AG09309 (cell line): ENCODE results near the gene APBA1.

Source experiments
- DNase-seq: peaks from one replicate; pipeline ENCODE4 v3.0.0-alpha.2; 2010; ENCODE audit warnings: low read depth
- H3K4me3 ChIP-seq: 2 replicates; pipeline ENCODE4 v1.5.1; 2011; ENCODE audit warnings: mild to moderate bottlenecking, low read depth, low read length, moderate library complexity; ENCODE audit not compliant: control insufficient read depth
- CTCF ChIP-seq: IDR thresholded peaks from 2 replicates; pipeline ENCODE4 v1.5.1; 2011; ENCODE audit warnings: mild to moderate bottlenecking, low read depth, low read length, inconsistent platforms; ENCODE audit not compliant: insufficient read depth, control insufficient read depth; ENCODE audit errors: missing control alignments

The APBA1 gene

GRCh38 chr9:69697475-69697874 lies 25.3 kb upstream of the APBA1 start:
- no peak for TF ChIP-seq CTCF
- DNase-seq: no peak

GRCh38 chr9:69696802-69697201 lies 24.6 kb upstream of the APBA1 start:
- no peak for DNase-seq
- no peak for TF ChIP-seq CTCF
- no peak overlapping the region for H3K4me3 ChIP-seq

More at GRCh38 chr9:69697475-69697874, 25.3 kb upstream of the APBA1 start:
- no peak overlapping the region for H3K4me3 ChIP-seq

DNA sequence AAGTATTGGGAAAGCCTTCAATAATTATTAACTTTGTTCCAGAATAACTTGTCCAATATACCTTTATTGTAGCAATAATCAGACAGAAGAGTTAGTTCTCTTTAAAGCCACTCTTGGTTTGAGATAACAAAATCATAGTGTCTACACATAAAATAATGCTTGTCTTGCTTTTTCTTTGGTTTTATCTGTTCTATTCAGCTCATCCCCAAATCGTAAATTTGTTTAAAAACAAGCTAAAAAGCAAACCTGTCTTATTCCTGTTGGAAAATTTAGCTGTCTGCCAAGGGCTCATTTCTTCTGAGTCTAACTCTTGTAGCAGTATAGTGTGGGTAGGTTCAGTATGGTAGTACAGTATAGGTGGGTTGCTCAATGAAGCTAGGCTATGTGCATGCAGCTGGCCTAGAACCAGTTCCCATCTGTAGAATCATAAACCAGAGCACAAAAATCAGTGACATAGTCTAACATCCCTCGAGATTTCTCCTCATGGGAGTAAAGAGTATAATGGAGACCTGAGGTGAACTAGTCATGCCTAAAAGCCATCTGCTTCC lies 17.9 kb upstream of the APBA1 start:
- no peak overlapping the region for H3K4me3 ChIP-seq
- no peak for TF ChIP-seq CTCF
- no peak for DNase-seq

GRCh38 chr9:69683927-69684326 lies 11.8 kb upstream of the APBA1 start:
- DNase-seq: no peak
- no peak for TF ChIP-seq CTCF
- no peak overlapping the region for H3K4me3 ChIP-seq

GRCh38 chr9:69678843-69679538 lies 6.8 kb upstream of the APBA1 start:
- no peak overlapping the region for H3K4me3 ChIP-seq
- DNase-seq: no peak
- no peak for TF ChIP-seq CTCF

GRCh38 chr9:69677931-69678330 lies 5.8 kb upstream of the APBA1 start:
- DNase-seq: no peak
- H3K4me3 ChIP-seq: no peak overlapping the region
- TF ChIP-seq CTCF: no peak
